OCI-LY7 (cell line): ENCODE results near the gene BFSP1.

Source experiments
- EZH2phosphoT487 ChIP-seq: fragments of 200-600 bp; sonication (generic); IDR thresholded peaks from 2 replicates; pipeline ENCODE4 v1.6.1; 2018; ENCODE audit warnings: low read depth, borderline replicate concordance, mild to moderate bottlenecking, mixed run types, antibody characterized with exemption, low read length, moderate library complexity, mixed read lengths
- TF ChIP-seq, protein P1 (sequence below): fragments of 200-600 bp; sonication (generic); conservative IDR thresholded peaks from 2 replicates; pipeline ENCODE4 v1.5.1; 2014; ENCODE audit warnings: mild to moderate bottlenecking, antibody characterized with exemption, low read length, moderate library complexity, mixed read lengths

GRCh38 chr20:17470973-17471372 is 60.2 kb downstream of the BFSP1 start:
- TF ChIP-seq EZH2phosphoT487 = no peak
- TF ChIP-seq, protein P1, sequence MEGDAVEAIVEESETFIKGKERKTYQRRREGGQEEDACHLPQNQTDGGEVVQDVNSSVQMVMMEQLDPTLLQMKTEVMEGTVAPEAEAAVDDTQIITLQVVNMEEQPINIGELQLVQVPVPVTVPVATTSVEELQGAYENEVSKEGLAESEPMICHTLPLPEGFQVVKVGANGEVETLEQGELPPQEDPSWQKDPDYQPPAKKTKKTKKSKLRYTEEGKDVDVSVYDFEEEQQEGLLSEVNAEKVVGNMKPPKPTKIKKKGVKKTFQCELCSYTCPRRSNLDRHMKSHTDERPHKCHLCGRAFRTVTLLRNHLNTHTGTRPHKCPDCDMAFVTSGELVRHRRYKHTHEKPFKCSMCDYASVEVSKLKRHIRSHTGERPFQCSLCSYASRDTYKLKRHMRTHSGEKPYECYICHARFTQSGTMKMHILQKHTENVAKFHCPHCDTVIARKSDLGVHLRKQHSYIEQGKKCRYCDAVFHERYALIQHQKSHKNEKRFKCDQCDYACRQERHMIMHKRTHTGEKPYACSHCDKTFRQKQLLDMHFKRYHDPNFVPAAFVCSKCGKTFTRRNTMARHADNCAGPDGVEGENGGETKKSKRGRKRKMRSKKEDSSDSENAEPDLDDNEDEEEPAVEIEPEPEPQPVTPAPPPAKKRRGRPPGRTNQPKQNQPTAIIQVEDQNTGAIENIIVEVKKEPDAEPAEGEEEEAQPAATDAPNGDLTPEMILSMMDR = no peak
